HS-5 (cell line): ENCODE data around the gene HERC2.

Source experiments
- DNase-seq: peaks from one replicate; pipeline ENCODE4 v3.0.0-alpha.2; 2012; ENCODE audit warnings: low read depth

Gene HERC2

DNA sequence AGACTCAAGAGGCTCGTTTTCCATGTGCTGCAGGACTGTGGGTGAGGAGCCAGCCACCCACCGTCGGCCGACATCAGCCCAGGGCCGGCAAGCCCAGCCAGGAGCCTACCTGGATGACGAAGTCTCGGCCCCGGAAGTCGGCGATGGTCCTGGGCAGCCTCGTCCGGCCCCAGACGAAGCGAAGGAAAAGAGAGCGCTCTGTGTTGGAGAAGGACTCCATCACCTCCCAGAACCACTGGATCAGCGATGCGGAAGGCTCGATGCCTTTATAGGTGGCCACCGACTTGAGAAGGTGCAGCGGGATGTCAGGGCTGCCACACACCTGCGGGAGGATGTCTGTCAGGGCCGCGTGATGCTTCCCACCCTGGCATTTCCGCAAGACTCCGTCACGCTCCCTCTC is 209.0 kb downstream of the HERC2 start:
- no peak for DNase-seq

DNA sequence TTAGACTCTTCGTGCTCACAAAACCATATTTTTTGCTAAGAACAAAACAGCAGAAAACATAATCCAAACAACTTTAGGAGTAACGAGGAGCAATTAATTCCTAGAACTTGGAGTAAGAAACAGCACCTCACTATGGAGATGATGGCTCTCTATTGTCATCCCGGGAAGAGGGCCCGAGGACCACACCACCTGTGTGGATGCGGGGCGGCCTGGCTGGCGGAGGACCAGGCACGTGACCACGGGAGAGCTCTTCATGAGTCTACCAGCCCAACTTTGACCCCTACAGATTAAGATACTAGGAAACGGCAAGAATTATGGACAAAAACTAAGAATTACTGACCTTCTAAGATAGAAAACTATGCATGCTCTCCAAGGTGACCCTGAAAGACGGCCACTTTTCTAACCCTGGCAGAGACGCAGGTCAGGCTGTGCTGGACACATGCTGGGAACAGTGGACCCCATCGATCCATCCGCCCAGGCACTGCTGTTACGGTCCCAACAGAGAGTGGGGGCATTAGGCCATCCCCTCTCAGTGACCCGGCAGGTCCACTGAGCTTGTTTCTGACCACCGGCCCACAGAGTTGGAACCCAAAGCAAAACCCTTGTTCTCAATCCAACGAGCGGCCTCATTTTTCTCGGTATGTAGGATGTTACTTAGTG is 209.7 kb downstream of the HERC2 start:
- no peak for DNase-seq

DNA sequence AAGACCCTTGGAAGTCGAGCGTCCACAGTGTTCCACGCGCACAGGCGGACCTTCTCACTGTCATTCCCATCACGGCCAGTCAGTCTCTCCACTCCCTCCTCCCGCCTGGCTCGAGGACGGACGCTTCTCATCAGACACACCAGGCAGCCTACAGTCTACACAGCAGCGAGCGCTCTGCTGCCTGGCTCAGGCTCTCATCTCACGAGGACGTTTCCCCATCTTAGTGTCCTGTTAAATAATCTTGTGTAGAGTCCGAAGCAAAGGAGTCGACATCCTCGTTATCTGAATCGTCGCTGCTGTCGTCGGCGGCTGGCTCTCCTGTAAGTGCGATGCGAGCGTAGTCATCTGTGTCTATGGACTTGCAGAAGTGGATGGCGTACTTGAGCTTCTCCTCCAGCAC is 210.4 kb downstream of the HERC2 start:
- no peak for DNase-seq

DNA sequence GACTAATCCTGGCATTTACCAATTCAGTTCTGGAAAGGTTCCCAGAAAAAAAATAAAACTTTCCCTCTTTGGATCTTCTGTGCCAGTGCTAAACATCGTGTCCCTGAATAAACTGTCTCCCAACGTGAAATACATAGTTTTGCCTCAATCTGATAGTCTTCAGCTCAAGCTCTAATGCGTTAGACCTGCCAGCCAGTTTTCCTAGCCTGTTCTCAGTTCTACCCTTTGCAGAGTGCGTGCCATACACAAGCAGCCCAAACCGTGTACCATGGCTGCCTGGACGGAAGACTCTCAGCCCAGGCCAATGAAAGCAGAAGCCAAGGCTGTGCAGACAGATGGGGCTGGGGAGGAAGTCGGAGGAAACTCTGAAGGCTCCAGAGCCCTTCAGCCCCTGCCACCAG is 211.5 kb downstream of the HERC2 start:
- no peak for DNase-seq

DNA sequence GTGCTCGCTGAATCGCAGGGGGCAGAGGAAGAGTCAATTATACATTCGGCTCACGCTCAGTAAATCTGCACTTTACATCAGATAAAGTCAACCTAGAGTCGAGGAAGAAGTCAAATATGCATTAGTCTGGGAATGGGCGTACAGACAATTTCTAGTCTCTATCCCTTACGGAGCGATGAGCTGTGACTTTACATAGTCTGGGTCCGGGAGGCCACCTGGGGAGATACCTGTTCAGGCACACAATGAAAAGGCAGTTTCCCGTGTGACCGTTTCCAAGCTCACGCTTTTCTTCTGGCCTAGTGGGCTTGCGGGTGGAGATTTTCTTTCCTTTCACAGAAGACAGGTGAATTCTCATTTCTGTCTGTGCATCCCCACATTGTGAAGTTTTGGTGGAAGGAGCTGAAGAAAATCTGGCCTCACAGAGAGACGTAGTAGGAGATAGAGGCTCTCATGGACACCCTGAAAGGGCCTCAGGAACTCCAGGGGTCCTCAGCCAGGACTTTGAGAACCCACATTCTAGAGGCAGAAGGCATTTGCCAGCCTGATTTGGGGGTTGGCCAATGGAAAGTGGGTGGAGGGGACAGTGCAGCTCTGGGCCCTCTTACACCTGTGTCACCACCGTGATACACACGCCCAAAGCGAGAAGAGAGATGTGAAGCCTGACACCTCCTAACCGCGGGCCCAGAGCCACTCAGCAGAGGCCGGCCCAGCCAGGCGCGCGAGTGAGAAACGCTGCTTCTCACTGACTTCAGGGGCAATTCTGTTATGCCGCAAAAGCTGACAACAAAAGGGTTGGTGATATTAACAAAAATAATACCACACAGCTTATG is 212.1 kb downstream of the HERC2 start:
- no peak for DNase-seq

DNA sequence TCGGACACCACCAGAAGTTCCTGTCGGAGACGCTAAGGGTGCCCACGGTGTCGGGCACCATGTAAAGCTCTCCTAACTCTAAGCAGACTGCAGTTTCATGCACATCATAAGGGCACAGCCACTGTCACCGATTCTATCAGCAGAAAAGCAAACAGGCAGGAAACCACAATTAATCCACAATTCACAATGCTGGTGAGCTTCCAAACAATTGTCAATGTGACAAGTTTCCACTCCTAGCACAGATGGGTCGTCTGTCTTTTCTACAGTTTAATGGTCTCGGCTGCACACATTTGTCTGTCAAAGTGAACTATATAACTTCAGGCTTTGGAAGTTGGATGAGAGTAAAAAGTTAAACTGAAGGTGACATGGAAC is 214.1 kb downstream of the HERC2 start:
- DNase-seq = no peak

DNA sequence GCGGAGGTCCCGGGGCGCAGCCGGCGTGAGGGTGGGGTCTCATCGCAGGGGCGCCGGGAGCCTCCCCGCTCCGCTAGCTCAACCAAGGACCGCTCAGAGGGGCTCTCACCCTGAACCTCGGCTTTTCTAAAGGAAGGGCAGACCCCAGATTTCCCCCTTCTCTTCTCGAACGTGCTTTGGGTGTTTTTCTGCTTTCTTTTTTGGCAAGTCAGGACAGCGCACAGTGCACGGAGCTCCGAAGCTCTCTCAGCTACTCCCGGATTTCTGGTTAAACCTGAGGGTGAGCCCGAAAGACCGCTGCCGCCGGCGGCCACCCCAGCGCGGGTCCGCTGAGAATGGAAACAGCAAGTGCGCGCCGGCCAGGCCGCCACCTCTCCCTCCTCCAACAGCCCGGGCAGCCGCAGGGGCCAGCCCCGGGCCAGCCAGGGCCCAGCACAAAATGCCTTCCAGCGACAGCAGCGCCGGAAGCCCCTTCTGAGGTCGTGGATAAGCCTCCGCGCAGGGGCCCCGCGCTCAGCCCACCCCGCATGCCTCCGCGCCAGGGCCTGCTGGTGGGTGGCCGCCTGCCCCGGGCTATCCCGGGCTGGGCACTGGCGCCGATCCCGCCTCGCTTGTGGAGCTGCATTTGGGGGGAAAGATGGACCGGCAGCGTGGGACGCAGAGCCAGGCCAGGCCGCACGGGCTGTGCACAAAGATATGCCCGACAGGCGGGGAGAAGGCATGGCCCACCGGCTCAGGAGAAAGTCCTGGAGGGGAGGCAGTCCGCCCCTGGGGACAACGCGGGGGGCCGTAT is 214.7 kb downstream of the HERC2 start:
- no peak for DNase-seq

DNA sequence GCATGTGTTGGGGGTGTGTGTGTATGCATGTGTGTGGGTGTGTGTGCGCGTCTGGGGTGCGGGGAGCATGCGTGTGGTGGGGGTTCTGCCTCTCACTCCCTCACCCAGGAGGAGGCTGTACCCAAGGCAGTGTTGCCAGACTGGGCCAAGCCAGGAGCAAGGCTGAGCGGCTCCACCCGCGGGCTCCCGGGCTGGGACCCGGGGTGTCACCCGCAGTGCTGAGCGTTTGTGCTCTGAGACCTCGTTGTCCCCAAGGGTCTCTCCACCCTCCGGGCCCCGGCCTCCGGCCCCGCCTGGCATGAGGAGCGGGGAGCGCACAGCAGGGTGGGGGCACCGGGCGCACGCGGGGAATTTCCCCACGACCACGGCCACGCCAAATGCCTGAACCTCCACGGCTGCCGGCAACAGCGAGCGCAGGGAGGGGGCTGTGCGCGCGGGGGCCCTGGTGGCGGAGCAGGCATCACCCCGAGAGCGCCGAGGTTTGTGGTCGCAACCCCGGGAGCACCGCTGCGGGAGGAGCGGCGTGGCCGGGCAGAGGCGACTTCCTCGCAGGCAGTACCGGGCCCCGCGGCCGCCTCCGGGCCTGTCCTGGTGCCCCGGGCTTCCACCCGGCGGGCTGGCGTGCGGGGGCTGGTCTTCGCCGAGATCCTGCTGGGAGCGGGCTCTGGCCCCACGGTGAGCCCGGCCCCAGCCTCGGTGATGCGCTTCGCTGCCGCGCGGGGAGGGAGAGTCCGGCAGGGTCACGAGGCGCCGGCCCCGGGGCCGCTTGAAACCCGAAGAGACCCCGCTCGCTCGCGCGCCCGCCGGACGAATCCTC is 215.5 kb downstream of the HERC2 start:
- no peak for DNase-seq

DNA sequence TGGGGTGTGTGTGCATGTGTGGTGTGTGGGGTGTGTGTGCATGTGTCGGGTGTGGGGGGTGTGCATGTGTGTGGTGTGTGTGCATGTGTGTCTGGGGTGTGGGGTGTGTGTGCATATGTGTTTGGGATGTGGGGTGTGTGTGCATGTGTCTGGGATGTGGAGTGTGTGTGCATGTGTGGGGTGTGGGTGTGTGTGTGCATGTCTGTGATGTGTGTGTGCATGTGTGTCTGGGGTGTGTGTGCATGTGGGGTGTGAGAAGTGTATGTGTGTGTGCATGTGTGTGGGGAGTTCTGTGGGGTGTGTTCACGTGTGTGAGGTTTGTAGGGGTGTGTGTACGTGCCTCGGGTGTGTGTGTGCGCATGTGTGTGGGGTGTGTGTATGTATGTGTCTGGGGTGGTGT is 216.2 kb downstream of the HERC2 start:
- DNase-seq = no peak

DNA sequence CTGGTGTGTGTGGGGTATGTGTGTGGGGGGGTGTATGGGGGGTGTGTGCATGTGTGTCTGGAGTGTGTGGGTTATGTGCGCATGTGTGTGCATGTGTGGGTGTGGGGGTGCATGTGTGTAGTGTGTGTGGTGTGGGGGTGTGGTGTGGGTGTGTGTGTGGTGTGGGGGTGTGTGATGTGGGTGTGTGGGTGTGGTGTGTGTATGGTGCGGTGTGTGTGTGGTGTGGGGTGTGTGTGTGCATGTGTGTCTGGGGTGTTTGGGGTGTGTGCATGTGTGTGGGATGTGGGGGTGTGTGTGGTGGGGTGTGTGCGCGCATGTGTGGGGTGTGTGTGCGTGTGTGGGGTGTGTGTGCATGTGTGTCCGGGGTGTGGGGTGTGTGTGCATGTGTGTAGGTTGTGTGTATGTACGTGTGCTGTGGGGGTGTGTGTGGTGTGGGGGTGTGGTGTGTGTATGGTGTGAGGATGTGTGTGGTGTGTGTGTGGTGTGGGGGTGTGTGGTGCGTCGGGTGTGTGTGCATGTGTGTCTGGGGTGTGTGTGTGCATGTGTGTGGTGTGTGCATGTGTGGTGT is 216.7 kb downstream of the HERC2 start:
- DNase-seq = no peak

DNA sequence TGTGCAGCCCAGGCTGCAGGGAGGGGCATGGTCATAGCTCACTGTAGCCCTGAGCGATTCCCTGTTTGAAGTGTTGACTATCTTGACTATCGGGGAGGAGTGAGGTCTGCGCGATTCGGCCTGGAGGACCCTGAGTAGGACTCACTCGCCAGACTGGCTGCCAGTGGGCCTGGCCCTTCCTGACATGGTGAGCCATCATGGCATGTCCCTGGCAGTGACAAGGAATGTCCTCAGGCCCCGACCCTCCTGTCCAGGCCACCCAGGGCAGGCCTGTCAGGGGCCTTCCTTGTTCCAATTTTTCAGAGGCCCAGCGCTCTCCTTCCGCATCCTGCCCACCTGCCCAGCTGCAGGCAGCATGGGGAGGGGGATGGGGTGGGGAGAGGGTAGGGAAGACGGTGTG is 217.7 kb downstream of the HERC2 start:
- no peak for DNase-seq

DNA sequence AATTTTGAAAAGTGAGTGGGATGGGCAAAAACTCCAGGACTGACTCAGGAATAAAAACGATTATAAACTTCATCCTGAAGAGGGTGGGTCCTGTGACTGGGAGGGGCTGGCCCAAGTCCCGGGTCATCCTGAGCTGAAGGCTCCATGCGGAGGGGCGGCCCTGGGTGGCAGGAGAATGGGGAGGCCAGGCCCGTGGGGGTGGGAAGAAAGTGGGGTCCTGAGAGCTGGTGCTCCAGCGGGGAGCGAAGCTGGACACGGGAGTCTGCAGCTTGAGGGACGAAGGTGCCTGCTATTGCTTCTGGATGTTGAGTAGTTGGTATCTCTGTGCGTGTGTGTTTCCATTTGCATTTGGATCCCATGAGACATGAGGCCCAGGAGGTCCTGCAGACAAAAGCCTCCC is 218.1 kb downstream of the HERC2 start:
- DNase-seq = no peak

DNA sequence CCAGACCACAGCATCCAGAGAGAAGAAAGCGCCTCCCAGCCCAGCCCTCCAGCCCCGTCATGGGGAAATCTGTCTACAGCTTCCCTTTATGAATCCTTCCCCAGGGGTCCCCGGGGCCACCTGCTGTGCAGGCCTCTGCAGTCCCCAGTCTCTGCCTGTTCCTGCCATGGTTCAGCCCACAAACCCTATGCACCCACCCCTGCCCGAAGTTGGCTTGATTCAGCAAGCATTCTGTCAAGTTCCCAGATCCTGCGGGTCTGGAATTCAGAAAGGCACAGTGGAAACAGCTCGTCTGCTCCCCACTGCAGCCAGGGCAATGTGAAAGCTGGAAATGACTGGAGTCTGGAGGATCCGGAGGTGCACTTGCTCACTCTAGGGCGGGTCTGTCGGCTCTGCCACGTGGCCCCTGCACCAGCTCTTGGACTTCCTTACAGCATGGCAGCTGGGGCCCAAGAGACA is 220.0 kb downstream of the HERC2 start:
- no peak for DNase-seq

DNA sequence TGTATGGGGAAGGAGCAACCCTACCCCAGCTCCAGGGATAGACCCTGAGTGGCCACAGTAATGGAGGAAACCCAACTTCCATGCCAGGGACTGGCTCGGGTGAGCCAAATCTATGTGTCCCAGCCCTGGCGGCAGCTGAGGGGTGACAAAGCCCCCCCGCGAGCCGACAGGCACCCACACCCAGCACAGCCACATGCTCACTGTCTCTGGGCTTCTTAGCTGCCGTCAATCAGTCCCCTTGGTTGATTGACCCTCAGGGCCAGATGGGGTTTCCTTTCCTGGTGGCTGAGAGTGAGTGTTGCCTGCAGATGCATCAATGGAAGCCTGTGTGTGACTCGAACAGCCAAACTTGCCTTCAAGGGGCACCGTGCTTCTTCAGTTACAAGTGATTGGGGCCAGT is 220.8 kb downstream of the HERC2 start:
- no peak for DNase-seq

DNA sequence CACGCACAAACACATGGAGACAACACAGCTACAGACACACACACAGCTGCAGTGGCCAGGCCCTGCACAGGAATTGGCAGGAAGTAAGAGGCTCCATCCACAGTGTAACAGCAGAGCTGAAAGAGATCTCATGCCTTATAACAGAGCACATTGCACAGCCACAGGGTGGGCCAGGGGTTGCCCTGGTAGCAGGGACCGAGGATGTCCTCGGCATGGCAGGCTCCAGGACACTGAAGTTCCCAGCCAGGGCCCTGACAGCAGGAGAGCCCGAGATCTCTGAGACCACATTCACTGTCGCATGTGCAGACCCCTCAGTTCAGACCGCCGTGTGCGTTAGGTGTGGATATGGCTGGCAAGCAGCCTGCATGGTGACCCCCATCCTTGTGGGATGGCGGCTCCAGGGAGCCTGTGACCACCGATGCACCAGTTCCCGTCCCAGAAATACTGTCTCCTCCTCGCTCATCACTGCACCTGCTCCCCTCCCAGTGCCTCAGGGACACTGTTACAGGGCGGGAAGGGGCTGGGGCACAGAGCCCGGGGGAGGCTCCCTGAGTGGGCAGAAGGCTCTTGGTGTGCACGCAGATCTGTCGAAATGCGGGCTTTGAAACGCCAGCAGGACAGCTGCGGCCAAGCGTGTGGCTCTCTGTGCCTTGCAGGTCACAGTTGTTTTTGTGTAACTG is 221.3 kb downstream of the HERC2 start:
- no peak for DNase-seq

DNA sequence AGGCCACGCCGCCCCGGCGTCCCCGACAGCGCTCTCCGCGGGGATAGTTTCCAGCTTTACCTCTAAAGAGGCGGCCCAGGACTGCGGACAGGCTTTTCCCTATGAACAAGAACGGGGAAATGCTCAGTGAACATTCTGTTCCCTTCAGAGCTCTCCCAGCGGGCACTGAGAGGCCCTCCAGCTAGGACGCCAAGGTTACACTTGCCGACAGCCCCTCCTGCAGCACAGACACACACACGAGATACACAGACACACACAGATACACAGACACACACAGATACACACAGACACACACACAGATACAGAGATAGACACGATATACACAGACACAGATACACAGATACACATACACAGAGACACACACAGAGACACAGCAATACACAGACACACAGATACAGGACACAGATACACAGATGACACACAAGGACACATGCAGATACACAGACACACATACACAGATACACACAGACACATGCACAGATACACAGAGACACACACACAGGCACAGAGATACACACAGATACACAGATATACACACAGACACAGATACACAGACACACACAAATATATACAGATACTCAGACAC is 222.3 kb downstream of the HERC2 start:
- no peak for DNase-seq

DNA sequence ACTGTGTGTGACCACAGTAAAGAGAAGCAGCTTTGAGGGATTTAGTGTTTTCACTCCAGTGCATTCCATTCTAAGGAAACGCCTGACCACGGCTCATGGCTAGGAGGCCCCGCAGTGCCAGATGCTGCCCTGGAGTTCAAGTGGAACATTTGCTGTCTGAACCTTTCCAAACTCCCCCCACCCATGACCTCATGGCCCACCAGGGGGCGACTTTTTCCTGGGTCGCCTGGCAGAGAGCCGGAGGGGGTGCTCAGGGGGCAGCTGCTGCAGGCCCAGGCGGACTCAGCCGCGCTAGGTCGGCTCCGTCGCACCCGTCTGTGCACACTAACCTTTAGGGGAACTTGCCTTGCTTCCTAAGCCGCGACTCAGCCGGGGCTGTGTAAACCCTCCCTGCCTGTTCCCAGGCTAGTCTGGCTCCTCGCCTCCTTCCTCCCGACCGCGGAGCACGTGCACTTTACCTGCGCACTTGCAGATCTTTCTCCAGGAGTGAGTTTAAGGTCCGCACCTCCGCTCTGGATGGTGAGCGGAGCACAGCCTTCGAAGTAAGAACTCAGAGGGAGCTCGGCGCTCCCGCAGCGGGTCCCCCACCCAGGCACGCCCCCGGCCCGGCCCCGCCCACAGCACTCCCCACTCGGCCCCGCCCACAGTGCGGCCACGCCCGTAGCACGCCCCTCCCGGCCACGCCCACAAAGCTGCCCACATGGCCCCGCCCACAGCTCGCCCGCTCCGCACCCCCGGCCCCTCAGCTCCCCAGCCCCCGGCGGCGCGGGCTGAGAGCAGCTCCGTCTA is 223.0 kb downstream of the HERC2 start, which contains the start of gene OCA2:
Gene OCA2, minus strand, starts transcription at position 550 of the 789 bp plus-strand sequence. CDS start 17,441 bp downstream, outside the sequence.
- no peak for DNase-seq

DNA sequence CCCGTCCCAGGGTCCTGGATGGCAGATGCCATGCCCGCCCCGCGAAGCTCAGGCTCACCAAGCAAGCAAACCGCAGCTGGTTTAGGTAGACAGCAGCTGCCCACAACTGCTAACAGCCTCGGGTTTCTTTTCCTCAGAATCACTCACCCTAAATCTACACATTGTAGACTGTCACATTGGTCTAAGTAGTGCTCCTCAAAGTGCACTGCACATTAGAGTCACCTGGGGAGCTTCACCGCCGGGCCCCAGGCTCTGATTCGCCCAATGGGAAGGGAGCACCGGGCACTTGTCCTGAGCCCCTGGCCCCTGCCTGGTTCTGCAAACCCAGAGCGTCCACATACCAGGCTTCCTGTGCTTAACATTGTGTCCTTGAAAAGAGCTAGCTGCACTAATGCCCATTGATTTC is 223.6 kb downstream of the HERC2 start:
- no peak for DNase-seq

DNA sequence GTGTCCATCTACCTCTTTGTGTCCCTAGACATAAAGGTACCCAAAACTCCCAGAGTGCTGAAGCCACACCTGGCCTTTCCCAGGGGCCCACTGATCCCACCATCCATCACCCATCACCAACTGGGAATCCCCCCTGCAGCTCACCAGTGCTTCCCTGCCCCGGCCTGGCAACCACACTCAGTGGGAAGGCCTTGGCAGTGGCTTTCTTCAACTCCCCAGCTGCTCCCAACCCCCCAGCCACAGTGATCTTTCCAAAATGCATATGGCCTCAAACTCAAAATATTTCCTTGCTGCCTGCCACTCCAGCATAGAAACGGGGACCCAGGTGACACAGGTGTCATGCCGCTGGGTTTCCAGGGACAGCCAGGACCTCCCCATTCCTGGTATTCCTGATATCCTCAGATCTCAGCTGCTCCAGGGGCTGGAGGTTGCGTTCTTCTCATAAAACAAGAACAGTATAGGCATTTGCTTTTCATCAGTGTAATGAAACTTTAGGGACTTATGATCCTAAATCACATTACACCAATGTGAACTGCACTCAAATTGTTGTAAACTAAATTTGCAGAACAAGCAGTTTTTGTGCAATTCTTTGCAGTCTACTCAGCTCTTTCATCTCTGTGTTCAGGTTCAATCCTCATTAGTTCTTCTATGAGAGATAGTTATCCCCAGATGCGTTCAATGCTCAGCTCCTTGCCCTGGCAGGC is 224.2 kb downstream of the HERC2 start:
- no peak for DNase-seq
